OCI-LY1 (cell line): ENCODE measurements around the gene IBA57.

Experiments
- H2AFZ ChIP-seq: fragments of 200-600 bp; sonication (generic), shearing (Covaris generic); 2 replicates; pipeline ENCODE4 v1.6.0; 2014; ENCODE audit warnings: antibody characterized with exemption, mild to moderate bottlenecking, low read length
- H3F3A ChIP-seq: fragments of 200-600 bp; sonication (generic), shearing (Covaris generic); 2 replicates; pipeline ENCODE4 v1.6.0; 2014; ENCODE audit warnings: mild to moderate bottlenecking, antibody characterized with exemption, low read length, moderate library complexity; ENCODE audit not compliant: insufficient read depth
- H3K27ac ChIP-seq: fragments of 200-600 bp; sonication (generic); 2 replicates; pipeline ENCODE4 v1.5.1; 2014; ENCODE audit warnings: low read length, mixed run types, mild to moderate bottlenecking, low read depth; ENCODE audit not compliant: poor library complexity, severe bottlenecking
- H3K27me3 ChIP-seq: fragments of 200-600 bp; sonication (generic); 2 replicates; pipeline ENCODE4 v1.6.0; 2014; ENCODE audit warnings: antibody characterized with exemption, mild to moderate bottlenecking, low read length, moderate library complexity; ENCODE audit not compliant: insufficient read depth
- H3K36me3 ChIP-seq: fragments of 200-600 bp; sonication (generic); 2 replicates; pipeline ENCODE4 v1.6.1; 2014; ENCODE audit warnings: mild to moderate bottlenecking, antibody characterized with exemption, low read length, moderate library complexity, mixed read lengths; ENCODE audit not compliant: insufficient read depth
- H3K4me1 ChIP-seq: fragments of 200-600 bp; sonication (generic); 2 replicates; pipeline ENCODE4 v1.5.1; 2014; ENCODE audit warnings: mild to moderate bottlenecking, low read length, moderate library complexity; ENCODE audit not compliant: insufficient read depth, severe bottlenecking
- H3K4me2 ChIP-seq: fragments of 200-600 bp; sonication (generic), shearing (Covaris generic); 2 replicates; pipeline ENCODE4 v1.6.1; 2014; ENCODE audit warnings: low read length
- H3K4me3 ChIP-seq: fragments of 200-600 bp; sonication (generic); 2 replicates; pipeline ENCODE4 v1.5.1; 2014; ENCODE audit warnings: low read length, low read depth, mild to moderate bottlenecking, mixed read lengths; ENCODE audit not compliant: poor library complexity, severe bottlenecking
- H3K79me2 ChIP-seq: fragments of 200-600 bp; shearing (Covaris generic); 2 replicates; pipeline ENCODE4 v1.6.1; 2016; ENCODE audit warnings: mixed run types, low read length, mixed read lengths; ENCODE audit not compliant: insufficient read depth
- H3K9ac ChIP-seq: fragments of 200-600 bp; sonication (generic), shearing (Covaris generic); 2 replicates; pipeline ENCODE4 v1.6.1; 2014; ENCODE audit warnings: mild to moderate bottlenecking, low read length, mixed read lengths
- H3K9me2 ChIP-seq: fragments of 200-600 bp; sonication (generic), shearing (Covaris generic); 2 replicates; pipeline ENCODE4 v1.6.1; 2014; ENCODE audit warnings: low read depth, mild to moderate bottlenecking, low read length, mixed read lengths
- H3K9me3 ChIP-seq: fragments of 200-600 bp; shearing (Covaris generic); 2 replicates; pipeline ENCODE4 v1.6.1; 2014; ENCODE audit warnings: low read length, mixed read lengths
- H4K20me1 ChIP-seq: fragments of 200-600 bp; sonication (generic), shearing (Covaris generic); 2 replicates; pipeline ENCODE4 v1.6.0; 2016; ENCODE audit warnings: mild to moderate bottlenecking, low read length; ENCODE audit not compliant: insufficient read depth
- CTCF ChIP-seq: fragments of 200-600 bp; sonication (generic), shearing (Covaris generic); IDR thresholded peaks from 2 replicates; pipeline ENCODE4 v1.5.1; 2017; ENCODE audit warnings: mild to moderate bottlenecking, antibody characterized with exemption, low read length, moderate library complexity, mixed read lengths
- EZH2 ChIP-seq: fragments of 200-600 bp; sonication (generic), shearing (Covaris generic); IDR thresholded peaks from 2 replicates; pipeline ENCODE4 v1.8.0; 2017; ENCODE audit warnings: borderline replicate concordance, mixed run types, mild to moderate bottlenecking, antibody characterized with exemption, low read length, moderate library complexity, mixed read lengths

The IBA57 gene

GRCh38 chr1:228142155-228142691 is 23.4 kb upstream of the IBA57 start:
- H3K27me3 ChIP-seq: no peaks in the 10 kb centered on the region
- no peak for TF ChIP-seq CTCF
- no peak for TF ChIP-seq EZH2
- peaks cover 5% of the 10 kb centered on the region; the same call in 1 of the 2 replicates for H3K36me3 ChIP-seq
- H2AFZ ChIP-seq: no peak overlapping the region
- peak overlapping the region; percentile 75; the same call in 1 of the 2 replicates for H3K9ac ChIP-seq
- H4K20me1 ChIP-seq: no peaks in the 10 kb centered on the region
- no peaks in the 10 kb centered on the region for H3F3A ChIP-seq
- H3K9me2 ChIP-seq: no peaks in the 10 kb centered on the region
- peaks cover 27% of the 10 kb centered on the region; the same call in 1 of the 2 replicates for H3K79me2 ChIP-seq
- peak overlapping the region; percentile 95 for H3K4me2 ChIP-seq
- peak overlapping the region; percentile 80 for H3K4me3 ChIP-seq
- H3K27ac ChIP-seq: peak overlapping the region; percentile 19
- no peaks in the 10 kb centered on the region for H3K9me3 ChIP-seq
- H3K4me1 ChIP-seq: peaks cover 51% of the 10 kb centered on the region

GRCh38 chr1:228142701-228143136 is 22.9 kb upstream of the IBA57 start:
- H3K4me3 ChIP-seq: peak overlapping the region; percentile 80
- H3K4me1 ChIP-seq: peaks cover 50% of the 10 kb centered on the region

GRCh38 chr1:228143480-228144192 is 22.0 kb upstream of the IBA57 start:
- no peak overlapping the region for H3K9ac ChIP-seq
- H3K79me2 ChIP-seq: peaks cover 27% of the 10 kb centered on the region; the same call in 1 of the 2 replicates
- no peak overlapping the region for H2AFZ ChIP-seq
- H3K9me3 ChIP-seq: no peaks in the 10 kb centered on the region
- no peaks in the 10 kb centered on the region for H3K27me3 ChIP-seq
- TF ChIP-seq CTCF (no peak), EZH2 (no peak)
- no peaks in the 10 kb centered on the region for H3K9me2 ChIP-seq
- no peaks in the 10 kb centered on the region for H4K20me1 ChIP-seq
- no peak overlapping the region for H3K27ac ChIP-seq
- H3F3A ChIP-seq: no peaks in the 10 kb centered on the region
- H3K4me2 ChIP-seq: no peak overlapping the region
- H3K4me3 ChIP-seq: no peak overlapping the region
- peaks cover 41% of the 10 kb centered on the region for H3K4me1 ChIP-seq
- peaks cover 14% of the 10 kb centered on the region; the same call in 1 of the 2 replicates for H3K36me3 ChIP-seq

More at GRCh38 chr1:228142701-228143136, 22.9 kb upstream of the IBA57 start:
- peak overlapping the region; percentile 19 for H3K27ac ChIP-seq
- H3K9me2 ChIP-seq: no peaks in the 10 kb centered on the region
- H3K36me3 ChIP-seq: peaks cover 8% of the 10 kb centered on the region; the same call in 1 of the 2 replicates
- no peak overlapping the region for H2AFZ ChIP-seq
- H3K9me3 ChIP-seq: no peaks in the 10 kb centered on the region
- TF ChIP-seq EZH2 (no peak), CTCF (no peak)
- no peaks in the 10 kb centered on the region for H3F3A ChIP-seq
- H4K20me1 ChIP-seq: no peaks in the 10 kb centered on the region
- H3K9ac ChIP-seq: peak overlapping the region; percentile 27; the same call in 1 of the 2 replicates
- peak overlapping the region; percentile 95; the same call in 1 of the 2 replicates for H3K4me2 ChIP-seq
- H3K79me2 ChIP-seq: peaks cover 27% of the 10 kb centered on the region; the same call in 1 of the 2 replicates
- H3K27me3 ChIP-seq: no peaks in the 10 kb centered on the region
